Fibroblast of gingiva (primary cell): ENCODE results near the gene E2F3.
A peak's percentile ranks its signal among the peaks of the same experiment; 100 is the strongest.
"Not testable (repeated sequence)": the region's sequence is repeated elsewhere in the genome, so short reads cannot be mapped to it uniquely, and the experiment has no call there.

Experiments
- DNase-seq: peaks from one replicate; pipeline ENCODE4 v3.0.0-alpha.2; 2011; ENCODE audit warnings: low read depth

Gene E2F3

GRCh38 chr6:20467437-20467836, 65.8 kb downstream of the E2F3 start:
- no peak for DNase-seq

GRCh38 chr6:20468209-20468608, 66.5 kb downstream of the E2F3 start:
- no peak for DNase-seq

- no peak for DNase-seq
Measured at GRCh38 chr6:20472748-20473147, 71.1 kb downstream of the E2F3 start.

- DNase-seq, result no peak
Measured at GRCh38 chr6:20473518-20473917, 71.8 kb downstream of the E2F3 start.

- DNase-seq, result no peak
Measured at GRCh38 chr6:20474874-20475542, 73.3 kb downstream of the E2F3 start.

- DNase-seq, result no peak
Measured at GRCh38 chr6:20476501-20477043, 74.9 kb downstream of the E2F3 start.

GRCh38 chr6:20477485-20477884, 75.8 kb downstream of the E2F3 start:
- no peak for DNase-seq

- DNase-seq, result no peak
Measured at GRCh38 chr6:20479060-20479459, 77.4 kb downstream of the E2F3 start.

GRCh38 chr6:20479526-20479925, 77.8 kb downstream of the E2F3 start:
- no peak for DNase-seq

- DNase-seq, result no peak
Measured at GRCh38 chr6:20481281-20481680, 79.6 kb downstream of the E2F3 start.

- peak; percentile 56 for DNase-seq
Measured at GRCh38 chr6:20483887-20484497, 82.3 kb downstream of the E2F3 start.

- no peak for DNase-seq
Measured at GRCh38 chr6:20486641-20487040, 85.0 kb downstream of the E2F3 start.

- no peak for DNase-seq
Measured at GRCh38 chr6:20487669-20488375, 86.1 kb downstream of the E2F3 start.

- DNase-seq, result no peak
Measured at GRCh38 chr6:20490591-20490990, 88.9 kb downstream of the E2F3 start.

- no peak for DNase-seq
Measured at GRCh38 chr6:20492099-20492498, 90.4 kb downstream of the E2F3 start.

- DNase-seq, result peak; percentile 87
Measured at GRCh38 chr6:20497216-20498040, 95.7 kb downstream of the E2F3 start.

GRCh38 chr6:20498041-20498385, 96.3 kb downstream of the E2F3 start:
- no peak for DNase-seq

- DNase-seq, result no peak
Measured at GRCh38 chr6:20509212-20509611, 107.5 kb downstream of the E2F3 start.

GRCh38 chr6:20511852-20512251, 110.2 kb downstream of the E2F3 start:
- peak; percentile 7 for DNase-seq

- DNase-seq, result not testable (repeated sequence)
Measured at GRCh38 chr6:20525208-20525607, 123.5 kb downstream of the E2F3 start.

GRCh38 chr6:20529086-20529448, 127.4 kb downstream of the E2F3 start:
- peak; percentile 39 for DNase-seq

GRCh38 chr6:20532881-20533280, 131.2 kb downstream of the E2F3 start:
- no peak for DNase-seq
